GM18505 (cell line): ENCODE data around the gene RNF187.

Experiments used
- ATAC-seq: cut with Tn5 transposase; IDR thresholded peaks from one replicate; pipeline ENCODE4 v1.9.1; 2021; ENCODE audit not compliant: unreplicated experiment
- POLR2A ChIP-seq: IDR thresholded peaks from 4 replicates; pipeline ENCODE4 v1.6.1; 2011; ENCODE audit warnings: borderline replicate concordance; ENCODE audit not compliant: insufficient read depth, insufficient read length; ENCODE audit errors: extremely low read depth

The RNF187 gene

GRCh38 chr1:228487336-228488124 is at the start of gene RNF187:
Gene RNF187, plus strand, starts transcription at chr1:228487382.
- TF ChIP-seq POLR2A = peak; percentile 46
- ATAC-seq = peak; percentile 71

- no peak for TF ChIP-seq POLR2A
These were observed 49.7 kb upstream of the RNF187 start for GRCh38 chr1:228437424-228437962.

GRCh38 chr1:228438266-228438665 is 48.9 kb upstream of the RNF187 start:
- TF ChIP-seq POLR2A = no peak
- ATAC-seq = no peak

More at GRCh38 chr1:228437424-228437962, 49.7 kb upstream of the RNF187 start:
- ATAC-seq = no peak

GRCh38 chr1:228440761-228441500 is 46.3 kb upstream of the RNF187 start:
- no peak for TF ChIP-seq POLR2A
- no peak for ATAC-seq

GRCh38 chr1:228443395-228443794 is 43.8 kb upstream of the RNF187 start:
- TF ChIP-seq POLR2A = no peak

GRCh38 chr1:228445490-228445842 is 41.7 kb upstream of the RNF187 start:
- no peak for TF ChIP-seq POLR2A
- no peak for ATAC-seq

More at GRCh38 chr1:228443395-228443794, 43.8 kb upstream of the RNF187 start:
- no peak for ATAC-seq

- ATAC-seq = peak; percentile 81
- no peak for TF ChIP-seq POLR2A
These were observed 41.1 kb upstream of the RNF187 start for GRCh38 chr1:228445843-228446650.

GRCh38 chr1:228446852-228447251 is 40.3 kb upstream of the RNF187 start:
- no peak for ATAC-seq
- TF ChIP-seq POLR2A = no peak

GRCh38 chr1:228448372-228448771 is 38.8 kb upstream of the RNF187 start:
- TF ChIP-seq POLR2A = no peak
- no peak for ATAC-seq

GRCh38 chr1:228450200-228450599 is 37.0 kb upstream of the RNF187 start:
- no peak for TF ChIP-seq POLR2A
- ATAC-seq = no peak

GRCh38 chr1:228452194-228453021 is 34.8 kb upstream of the RNF187 start:
- no peak for TF ChIP-seq POLR2A
- ATAC-seq = no peak

GRCh38 chr1:228453022-228453560 is 34.1 kb upstream of the RNF187 start:
- no peak for TF ChIP-seq POLR2A
- no peak for ATAC-seq

GRCh38 chr1:228453614-228454013 is 33.6 kb upstream of the RNF187 start:
- no peak for ATAC-seq
- TF ChIP-seq POLR2A = no peak

- TF ChIP-seq POLR2A = no peak
- no peak for ATAC-seq
These were observed 32.9 kb upstream of the RNF187 start for GRCh38 chr1:228454238-228454637.
